Measurements from ENCODE around the gene OTOG.
"Not testable (repeated sequence)": the region's sequence is repeated elsewhere in the genome, so short reads cannot be mapped to it uniquely, and the experiment has no call there.

OTOG gene

GRCh38 chr11:17612221-17613188, 65.4 kb downstream of the OTOG start:
- TF ChIP-seq, protein P1, sequence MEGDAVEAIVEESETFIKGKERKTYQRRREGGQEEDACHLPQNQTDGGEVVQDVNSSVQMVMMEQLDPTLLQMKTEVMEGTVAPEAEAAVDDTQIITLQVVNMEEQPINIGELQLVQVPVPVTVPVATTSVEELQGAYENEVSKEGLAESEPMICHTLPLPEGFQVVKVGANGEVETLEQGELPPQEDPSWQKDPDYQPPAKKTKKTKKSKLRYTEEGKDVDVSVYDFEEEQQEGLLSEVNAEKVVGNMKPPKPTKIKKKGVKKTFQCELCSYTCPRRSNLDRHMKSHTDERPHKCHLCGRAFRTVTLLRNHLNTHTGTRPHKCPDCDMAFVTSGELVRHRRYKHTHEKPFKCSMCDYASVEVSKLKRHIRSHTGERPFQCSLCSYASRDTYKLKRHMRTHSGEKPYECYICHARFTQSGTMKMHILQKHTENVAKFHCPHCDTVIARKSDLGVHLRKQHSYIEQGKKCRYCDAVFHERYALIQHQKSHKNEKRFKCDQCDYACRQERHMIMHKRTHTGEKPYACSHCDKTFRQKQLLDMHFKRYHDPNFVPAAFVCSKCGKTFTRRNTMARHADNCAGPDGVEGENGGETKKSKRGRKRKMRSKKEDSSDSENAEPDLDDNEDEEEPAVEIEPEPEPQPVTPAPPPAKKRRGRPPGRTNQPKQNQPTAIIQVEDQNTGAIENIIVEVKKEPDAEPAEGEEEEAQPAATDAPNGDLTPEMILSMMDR (conservative IDR thresholded peaks at IDR 0.05; ENCODE audit: low read length) = no peak
- no peak overlapping the region for H3K4me3 ChIP-seq (ENCODE audit: low read length)
- no peak for DNase-seq (ENCODE audit: low read depth)

DNA sequence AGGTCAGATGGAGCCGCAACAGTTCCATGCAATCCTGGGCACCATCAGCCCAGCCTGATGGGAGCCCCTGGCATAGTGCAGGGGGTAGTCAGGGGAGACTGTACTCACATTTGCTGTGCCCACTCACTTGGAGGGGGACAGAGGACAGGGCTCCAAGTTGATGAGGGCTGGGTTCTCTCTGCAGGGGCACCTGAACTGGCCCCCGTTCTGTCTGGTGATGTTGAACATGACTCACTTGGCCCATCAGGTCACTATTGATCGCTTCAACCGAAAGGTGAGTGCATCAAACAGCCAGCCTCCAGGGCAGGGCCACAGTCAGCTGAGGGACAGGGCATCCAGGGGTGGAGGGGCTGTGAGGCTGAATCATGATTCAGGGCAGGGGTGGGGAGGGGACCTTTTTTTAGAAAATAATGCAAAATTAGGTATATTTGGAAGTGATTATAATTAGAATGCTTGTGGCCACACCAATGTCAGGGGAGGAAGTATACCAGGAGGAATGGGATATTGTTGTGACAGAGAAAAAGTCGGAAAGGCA, 66.4 kb downstream of the OTOG start:
- H3K4me3 ChIP-seq (ENCODE audit: low read length) = no peak overlapping the region
- TF ChIP-seq, protein P1 (conservative IDR thresholded peaks at IDR 0.05; ENCODE audit: low read length) = no peak
- no peak for DNase-seq (ENCODE audit: low read depth)

- DNase-seq (ENCODE audit: low read depth) = no peak
- no peak overlapping the region for H3K4me3 ChIP-seq (ENCODE audit: low read length)
- TF ChIP-seq, protein P1 (conservative IDR thresholded peaks at IDR 0.05; ENCODE audit: low read length) = no peak
Observed at GRCh38 chr11:17613983-17614382, 66.9 kb downstream of the OTOG start.

- not testable (repeated sequence) for DNase-seq (ENCODE audit: low read depth); H3K4me3 ChIP-seq (ENCODE audit: low read length)
Observed at GRCh38 chr11:17622711-17623110, 75.7 kb downstream of the OTOG start.

DNA sequence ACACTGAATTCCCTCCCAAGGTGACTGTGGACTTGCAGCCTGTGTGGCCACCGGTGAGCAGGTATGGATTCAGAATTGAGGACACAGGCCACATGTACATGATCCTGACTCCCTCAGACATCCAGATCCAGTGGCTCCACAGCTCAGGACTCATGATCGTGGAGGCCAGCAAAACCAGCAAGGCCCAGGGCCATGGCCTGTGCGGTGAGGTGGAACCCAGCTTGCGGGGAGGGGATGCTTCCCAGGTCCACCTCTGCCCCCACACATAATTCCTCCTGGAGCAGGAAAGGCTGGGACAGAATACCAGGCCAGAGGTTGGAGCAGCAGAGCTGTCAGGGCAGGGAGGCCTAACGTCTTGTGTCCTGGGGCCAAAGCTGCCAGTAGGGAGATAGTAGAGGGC, 82.1 kb downstream of the OTOG start:
- DNase-seq (ENCODE audit: low read depth) = no peak
- H3K4me3 ChIP-seq (ENCODE audit: low read length) = no peak overlapping the region
- TF ChIP-seq, protein P1 (conservative IDR thresholded peaks at IDR 0.05; ENCODE audit: low read length) = no peak

- H3K4me3 ChIP-seq (ENCODE audit: low read length) = no peak overlapping the region
- DNase-seq (ENCODE audit: low read depth) = no peak
- TF ChIP-seq, protein P1 (conservative IDR thresholded peaks at IDR 0.05; ENCODE audit: low read length) = no peak
Observed at GRCh38 chr11:17630936-17631335, 83.9 kb downstream of the OTOG start.

GRCh38 chr11:17631702-17632365, 84.8 kb downstream of the OTOG start:
- TF ChIP-seq, protein P1 (conservative IDR thresholded peaks at IDR 0.05; ENCODE audit: low read length) = no peak
- DNase-seq (ENCODE audit: low read depth) = no peak
- H3K4me3 ChIP-seq (ENCODE audit: low read length) = no peak overlapping the region
